Activated B cell treated with CpG ODN at 0.5 μM for 24 hours (primary cell): ENCODE results near the gene CRHR2. TPM values are rescaled to one million over a fixed set of nuclear protein-coding genes. Genes with fewer than 3 reads are reported as not detected.

Experiments used
- ATAC-seq: fragments of 200-7000 bp; cut with Tn5 transposase; one replicate; pipeline ENCODE4 v1.10.0; 2021; ENCODE audit warnings: low read depth, mild to moderate bottlenecking, moderate library complexity
- CTCF ChIA-PET: fragments of 350-600 bp; sonication (Branson Sonifier 250); formaldehyde crosslinking; loops from one replicate; lab custom pipeline; 2021; ENCODE audit warnings: antibody characterized with exemption; lab: Charles Lee
- POLR2A ChIA-PET: fragments of 350-600 bp; sonication (Branson Sonifier 250); formaldehyde crosslinking; loops from one replicate; lab custom pipeline; 2021; ENCODE audit warnings: antibody characterized with exemption; lab: Charles Lee
- DNase-seq: peaks from one replicate; pipeline ENCODE4 v3.0.0; 2022
- H3K27ac Mint-ChIP-seq: one replicate; pipeline ENCODE4 v1.8.0; 2020; ENCODE audit warnings: mixed read lengths
- H3K27me3 Mint-ChIP-seq: one replicate; pipeline ENCODE4 v1.8.0; 2021; ENCODE audit warnings: mixed read lengths
- H3K36me3 Mint-ChIP-seq: one replicate; pipeline ENCODE4 v1.8.0; 2021; ENCODE audit warnings: low read depth, mixed read lengths
- H3K4me1 Mint-ChIP-seq: one replicate; pipeline ENCODE4 v1.8.0; 2021; ENCODE audit warnings: mixed read lengths
- H3K4me3 Mint-ChIP-seq: one replicate; pipeline ENCODE4 v1.8.0; 2020; ENCODE audit warnings: mild to moderate bottlenecking, mixed read lengths
- H3K9me3 Mint-ChIP-seq: one replicate; pipeline ENCODE4 v1.8.0; 2020; ENCODE audit warnings: mixed read lengths
- CTCF ChIP-seq: fragments of 200-600 bp; IDR thresholded peaks from one replicate; pipeline ENCODE4 v1.8.0; 2022; ENCODE audit warnings: antibody characterized with exemption, mild to moderate bottlenecking
- intact Hi-C: fragments of 100-400 bp; cut with micrococcal nuclease; formaldehyde crosslinking; loops from one replicate; pipeline ENCODE4 v1.15.1; 2024
- total RNA-seq: library from RNA; stranded (reverse); gene quantifications from 2 replicates; pipeline ENCODE4 v1.2.3, GENCODE V29; 2022

The CRHR2 gene
- total RNA-seq, 1 donor from 2014 or later, result not detected

GRCh38 chr7:30652698-30653641, 29.3 kb downstream of the CRHR2 start:
- Mint-ChIP-seq H3K27ac (no peak overlapping the region), H3K4me1 (no peaks in the 10 kb centered on the region), H3K36me3 (no peaks in the 10 kb centered on the region), H3K4me3 (no peak overlapping the region), H3K9me3 (no peaks in the 10 kb centered on the region), H3K27me3 (no peaks in the 10 kb centered on the region)
- DNase-seq, result no peak
- ATAC-seq, result no peak
- intact Hi-C loops, result no loop called here
- ChIA-PET POLR2A (no interaction called here), CTCF (no interaction called here)
- TF ChIP-seq CTCF, result no peak

- H3K27me3 Mint-ChIP-seq, result no peaks in the 10 kb centered on the region
- DNase-seq, result no peak
Measured at GRCh38 chr7:30652132-30652531, 30.1 kb downstream of the CRHR2 start.

GRCh38 chr7:30650421-30650808, 31.8 kb downstream of the CRHR2 start:
- Mint-ChIP-seq H3K27ac (no peak overlapping the region), H3K4me3 (no peak overlapping the region), H3K36me3 (peaks cover 8% of the 10 kb centered on the region), H3K9me3 (no peaks in the 10 kb centered on the region), H3K4me1 (no peaks in the 10 kb centered on the region), H3K27me3 (no peaks in the 10 kb centered on the region)
- no peak for DNase-seq
- ATAC-seq, result no peak
- no peak for TF ChIP-seq CTCF
- POLR2A ChIA-PET, result no interaction called here
- CTCF ChIA-PET, result interaction anchor here (1.2 kb wide), 1 partner anchor 14 kb away, joined by 3 read pairs; no protein-coding TSS in a partner anchor
- intact Hi-C loops, result no loop called here

More at GRCh38 chr7:30652132-30652531, 30.1 kb downstream of the CRHR2 start:
- no peak overlapping the region for H3K27ac Mint-ChIP-seq
- no peaks in the 10 kb centered on the region for H3K9me3 Mint-ChIP-seq
- intact Hi-C loops, result no loop called here
- ChIA-PET POLR2A (no interaction called here), CTCF (no interaction called here)
- no peaks in the 10 kb centered on the region for H3K4me1 Mint-ChIP-seq
- no peak for ATAC-seq
- no peak for TF ChIP-seq CTCF
- no peak overlapping the region for H3K4me3 Mint-ChIP-seq
- H3K36me3 Mint-ChIP-seq, result no peaks in the 10 kb centered on the region

- Mint-ChIP-seq H3K27ac (no peak overlapping the region), H3K4me3 (no peak overlapping the region), H3K36me3 (peaks cover 13% of the 10 kb centered on the region), H3K4me1 (no peaks in the 10 kb centered on the region), H3K27me3 (no peaks in the 10 kb centered on the region), H3K9me3 (no peaks in the 10 kb centered on the region)
- intact Hi-C loops, result no loop called here
- ChIA-PET CTCF (interaction anchor here (1.2 kb wide), 1 partner anchor 14 kb away, joined by 3 read pairs; no protein-coding TSS in a partner anchor), POLR2A (no interaction called here)
- DNase-seq (no peak), ATAC-seq (no peak)
- no peak for TF ChIP-seq CTCF
Measured at GRCh38 chr7:30649717-30650420, 32.4 kb downstream of the CRHR2 start.
